Keratinocyte (primary cell): ENCODE measurements around the gene CFAP206. TPM values are rescaled to one million over a fixed set of nuclear protein-coding genes. Genes with fewer than 3 reads are reported as not detected.

Experiments
- DNase-seq: peaks from one replicate; pipeline ENCODE4 v3.0.0-alpha.2; 2011; ENCODE audit warnings: low read depth, missing footprints, low spot score
- FAIRE-seq: peaks from 2 replicates; lab custom pipeline; 2011; peaks lifted over from hg19 to GRCh38; lab: Jason Lieb, UNC
- H2AFZ ChIP-seq: 2 replicates; pipeline ENCODE4 v1.6.0; 2012; ENCODE audit warnings: low read length, control low read depth, inconsistent platforms; ENCODE audit not compliant: control insufficient read depth
- H3K27ac ChIP-seq: 2 replicates; pipeline ENCODE4 v1.5.1; 2011; ENCODE audit warnings: low read length; ENCODE audit not compliant: control insufficient read depth, insufficient read depth
- H3K27me3 ChIP-seq: 3 replicates; pipeline ENCODE4 v1.6.0; 2011; ENCODE audit warnings: low read length; ENCODE audit not compliant: control insufficient read depth, insufficient read depth; ENCODE audit errors: extremely low read depth
- H3K36me3 ChIP-seq, 2 experiments: 2 replicates in 1 of 2; 3 replicates in 1 of 2; pipeline ENCODE4 v1.5.1; 2011; ENCODE audit warnings: low read length in 2 of 2, mild to moderate bottlenecking in 1 of 2; ENCODE audit not compliant: control insufficient read depth in 2 of 2, insufficient read depth in 2 of 2; ENCODE audit errors: extremely low read depth in 1 of 2
- H3K4me1 ChIP-seq: 3 replicates; pipeline ENCODE4 v1.5.1; 2011; ENCODE audit warnings: low read length; ENCODE audit not compliant: control insufficient read depth, insufficient read depth; ENCODE audit errors: extremely low read depth
- H3K4me2 ChIP-seq: 3 replicates; pipeline ENCODE4 v1.6.0; 2011; ENCODE audit warnings: low read depth, low read length; ENCODE audit not compliant: control insufficient read depth, insufficient read depth; ENCODE audit errors: extremely low read depth
- H3K4me3 ChIP-seq, 3 experiments: fragments of 200-600 bp in 1 of 3; sonication (generic) in 1 of 3; 2 replicates in 2 of 3; 3 replicates in 1 of 3; pipeline ENCODE4 v1.5.1; 2011 to 2016; ENCODE audit warnings: low read length in 3 of 3, mild to moderate bottlenecking in 3 of 3, control low read depth in 2 of 3, inconsistent platforms in 1 of 3, low read depth in 1 of 3, mixed read lengths in 1 of 3, mixed run types in 1 of 3, moderate library complexity in 1 of 3; ENCODE audit not compliant: control insufficient read depth in 2 of 3, insufficient read depth in 2 of 3; ENCODE audit errors: extremely low read depth in 1 of 3
- H3K79me2 ChIP-seq: 2 replicates; pipeline ENCODE4 v1.6.0; 2012; ENCODE audit warnings: low read length; ENCODE audit not compliant: control insufficient read depth, insufficient read depth
- H3K9ac ChIP-seq: 3 replicates; pipeline ENCODE4 v1.6.0; 2011; ENCODE audit warnings: low read length; ENCODE audit not compliant: control insufficient read depth, insufficient read depth; ENCODE audit errors: extremely low read depth
- H3K9me1 ChIP-seq: 3 replicates; pipeline ENCODE4 v1.6.0; 2011; ENCODE audit warnings: low read length; ENCODE audit not compliant: control insufficient read depth, insufficient read depth; ENCODE audit errors: extremely low read depth
- H3K9me3 ChIP-seq: 2 replicates; pipeline ENCODE4 v1.5.1; 2012; ENCODE audit warnings: low read depth, low read length; ENCODE audit not compliant: control insufficient read depth
- H4K20me1 ChIP-seq: 3 replicates; pipeline ENCODE4 v1.6.0; 2011; ENCODE audit warnings: low read length; ENCODE audit not compliant: control insufficient read depth, insufficient read depth; ENCODE audit errors: extremely low read depth
- EZH2 ChIP-seq: IDR thresholded peaks from one replicate; pipeline ENCODE4 v1.6.1; 2012; ENCODE audit warnings: inconsistent platforms, mild to moderate bottlenecking, low read length, moderate library complexity
- dilution Hi-C: fragments of 300-500 bp; cut with MboI; formaldehyde crosslinking; loops from one replicate; pipeline ENCODE4 v1.7.0; 2020; ENCODE audit warnings: low sequenced_read_pairs; ENCODE audit not compliant: extremely low pct_ligation_motif_present
- polyA plus RNA-seq, 5 experiments: library from polyadenylated mRNA; depleted of rRNA in 3 of 5; stranded (reverse) in 3 of 5; stranded (forward) in 1 of 5; unstranded in 1 of 5; fragments of >200 nt; gene quantifications; 1 replicate in 1 of 5; 2 replicates in 3 of 5; 3 replicates in 1 of 5; pipeline versions ENCODE4 v1.2.1 to v1.2.3, GENCODE V29; 2011 to 2012; ENCODE audit warnings: missing spikeins in 2 of 5, low read depth in 1 of 5, low replicate concordance in 1 of 5
- TF ChIP-seq, protein P1 (sequence below), 3 experiments: IDR thresholded peaks in 1 of 3; conservative IDR thresholded peaks in 1 of 3; optimal IDR thresholded peaks in 1 of 3; 2 replicates in 2 of 3; 3 replicates in 1 of 3; pipeline versions ENCODE3 to v1.5.1; 2011; ENCODE audit warnings: low read length in 3 of 3, mild to moderate bottlenecking in 3 of 3, moderate library complexity in 2 of 3, control low read depth in 1 of 3, inconsistent platforms in 1 of 3; ENCODE audit not compliant: insufficient read depth in 2 of 3; ENCODE audit errors: extremely low read depth in 1 of 3

The CFAP206 gene
- polyA plus RNA-seq, 1 donor (not counting 4 experiments of a cell fraction or from before 2014, with no cell fraction given), result 0.18 TPM

- Histone ChIP-seq H3K79me2 (no peaks in the 10 kb centered on the region), H3K4me3 (no peak overlapping the region), H3K4me2 (no peak overlapping the region), H3K27me3 (no peaks in the 10 kb centered on the region), H3K27ac (no peak overlapping the region), H3K9me1 (no peaks in the 10 kb centered on the region), H3K9ac (no peak overlapping the region), H2AFZ (no peak overlapping the region), H4K20me1 (no peaks in the 10 kb centered on the region), H3K9me3 (no peaks in the 10 kb centered on the region), H3K36me3 (no peaks in the 10 kb centered on the region), H3K4me1 (peaks cover 1% of the 10 kb centered on the region)
- TF ChIP-seq EZH2, result no peak
- TF ChIP-seq, protein P1, sequence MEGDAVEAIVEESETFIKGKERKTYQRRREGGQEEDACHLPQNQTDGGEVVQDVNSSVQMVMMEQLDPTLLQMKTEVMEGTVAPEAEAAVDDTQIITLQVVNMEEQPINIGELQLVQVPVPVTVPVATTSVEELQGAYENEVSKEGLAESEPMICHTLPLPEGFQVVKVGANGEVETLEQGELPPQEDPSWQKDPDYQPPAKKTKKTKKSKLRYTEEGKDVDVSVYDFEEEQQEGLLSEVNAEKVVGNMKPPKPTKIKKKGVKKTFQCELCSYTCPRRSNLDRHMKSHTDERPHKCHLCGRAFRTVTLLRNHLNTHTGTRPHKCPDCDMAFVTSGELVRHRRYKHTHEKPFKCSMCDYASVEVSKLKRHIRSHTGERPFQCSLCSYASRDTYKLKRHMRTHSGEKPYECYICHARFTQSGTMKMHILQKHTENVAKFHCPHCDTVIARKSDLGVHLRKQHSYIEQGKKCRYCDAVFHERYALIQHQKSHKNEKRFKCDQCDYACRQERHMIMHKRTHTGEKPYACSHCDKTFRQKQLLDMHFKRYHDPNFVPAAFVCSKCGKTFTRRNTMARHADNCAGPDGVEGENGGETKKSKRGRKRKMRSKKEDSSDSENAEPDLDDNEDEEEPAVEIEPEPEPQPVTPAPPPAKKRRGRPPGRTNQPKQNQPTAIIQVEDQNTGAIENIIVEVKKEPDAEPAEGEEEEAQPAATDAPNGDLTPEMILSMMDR (optimal IDR thresholded peaks at IDR 0.05 in 1 of 3, IDR thresholded peaks at IDR 0.05 in 1 of 3, conservative IDR thresholded peaks at IDR 0.05 in 1 of 3; ENCODE audit: extremely low read depth in 1 of 3, insufficient read depth in 2 of 3, low read length in 3 of 3), result no peak
- dilution Hi-C loops, result no loop called here
- DNase-seq (no peak), FAIRE-seq (no peak)
Measured at GRCh38 chr6:87426789-87427188, 19.0 kb downstream of the CFAP206 start.

- no peak for TF ChIP-seq EZH2
- TF ChIP-seq, protein P1 (optimal IDR thresholded peaks at IDR 0.05 in 1 of 3, IDR thresholded peaks at IDR 0.05 in 1 of 3, conservative IDR thresholded peaks at IDR 0.05 in 1 of 3; ENCODE audit: extremely low read depth in 1 of 3, insufficient read depth in 2 of 3, low read length in 3 of 3), result no peak
- no peaks in the 10 kb centered on the region for H4K20me1 ChIP-seq
- H3K27me3 ChIP-seq, result no peaks in the 10 kb centered on the region
- no peaks in the 10 kb centered on the region for H3K4me1 ChIP-seq
- FAIRE-seq, result no peak
- no peak overlapping the region for H3K4me3 ChIP-seq
- no peak overlapping the region for H3K9ac ChIP-seq
- dilution Hi-C loops, result no loop called here
- no peaks in the 10 kb centered on the region for H3K36me3 ChIP-seq
- no peak for DNase-seq
- no peaks in the 10 kb centered on the region for H3K79me2 ChIP-seq
- H3K27ac ChIP-seq, result no peak overlapping the region
- no peaks in the 10 kb centered on the region for H3K9me1 ChIP-seq
- no peak overlapping the region for H2AFZ ChIP-seq
- no peaks in the 10 kb centered on the region for H3K9me3 ChIP-seq
- no peak overlapping the region for H3K4me2 ChIP-seq
Measured at GRCh38 chr6:87430499-87430898, 22.7 kb downstream of the CFAP206 start.
